Measurements from ENCODE around the gene ARHGEF16. TPM values are rescaled to one million over a fixed set of nuclear protein-coding genes. Genes with fewer than 3 reads are reported as not detected.

The ARHGEF16 gene
- total and polyA plus RNA-seq, 7 donors: 0.41 to 51.8 (median 2.2) TPM

GRCh38 chr1:3498246-3498930, 43.9 kb downstream of the ARHGEF16 start:
- no peak for DNase-seq
- H3K4me3 ChIP-seq: no peak overlapping the region
- TF ChIP-seq POLR2AphosphoS5 (IDR thresholded peaks at IDR 0.05): no peak
- no peak for TF ChIP-seq EP300 (IDR thresholded peaks at IDR 0.05)
- TF ChIP-seq CTCF (IDR thresholded peaks at IDR 0.05): no peak
- TF ChIP-seq POLR2A (IDR thresholded peaks at IDR 0.05): no peak
- WGBS, 2 donors: 86 to 89% methylated on average over 26 of the region's 26 CpGs
- H3K36me3 ChIP-seq: no peaks in the 10 kb centered on the region
- H3K27ac ChIP-seq: no peak overlapping the region
- intact Hi-C loops (cut with DNase I): no loop called here
- no peaks in the 10 kb centered on the region for H3K9me3 ChIP-seq
- no peaks in the 10 kb centered on the region for H3K27me3 ChIP-seq
- no peaks in the 10 kb centered on the region for H3K4me1 ChIP-seq

- TF ChIP-seq POLR2AphosphoS5 (IDR thresholded peaks at IDR 0.05) (no peak), POLR2A (IDR thresholded peaks at IDR 0.05) (no peak), CTCF (IDR thresholded peaks at IDR 0.05) (no peak), EP300 (IDR thresholded peaks at IDR 0.05) (no peak)
Observed at GRCh38 chr1:3498986-3499385, 44.5 kb downstream of the ARHGEF16 start.

GRCh38 chr1:3499611-3500010, 45.1 kb downstream of the ARHGEF16 start:
- no peak for DNase-seq
- intact Hi-C loops (cut with DNase I): no loop called here
- H3K27ac ChIP-seq: no peak overlapping the region
- H3K9me3 ChIP-seq: no peaks in the 10 kb centered on the region
- H3K27me3 ChIP-seq: no peaks in the 10 kb centered on the region
- TF ChIP-seq POLR2AphosphoS5 (IDR thresholded peaks at IDR 0.05): no peak
- no peak for TF ChIP-seq EP300 (IDR thresholded peaks at IDR 0.05)
- TF ChIP-seq POLR2A (IDR thresholded peaks at IDR 0.05): no peak
- TF ChIP-seq CTCF (IDR thresholded peaks at IDR 0.05): no peak
- no peaks in the 10 kb centered on the region for H3K4me1 ChIP-seq
- WGBS, 2 donors: 89 to 94% methylated on average over 22 of the region's 22 CpGs
- H3K4me3 ChIP-seq: no peak overlapping the region
- H3K36me3 ChIP-seq: no peaks in the 10 kb centered on the region

More at GRCh38 chr1:3498986-3499385, 44.5 kb downstream of the ARHGEF16 start:
- Histone ChIP-seq H3K4me1 (no peaks in the 10 kb centered on the region), H3K4me3 (no peak overlapping the region), H3K27ac (no peak overlapping the region), H3K27me3 (no peaks in the 10 kb centered on the region), H3K36me3 (no peaks in the 10 kb centered on the region), H3K9me3 (no peaks in the 10 kb centered on the region)
- DNase-seq: no peak
- intact Hi-C loops (cut with DNase I): no loop called here
- WGBS, 2 donors: 75 to 89% methylated on average over 8 of the region's 8 CpGs

- Histone ChIP-seq H3K36me3 (no peaks in the 10 kb centered on the region), H3K27me3 (no peaks in the 10 kb centered on the region), H3K9me3 (no peaks in the 10 kb centered on the region), H3K4me3 (no peak overlapping the region), H3K27ac (no peak overlapping the region), H3K4me1 (no peaks in the 10 kb centered on the region)
- no peak for DNase-seq
- intact Hi-C loops (cut with DNase I): no loop called here
- TF ChIP-seq CTCF (IDR thresholded peaks at IDR 0.05) (no peak), POLR2AphosphoS5 (IDR thresholded peaks at IDR 0.05) (no peak), EP300 (IDR thresholded peaks at IDR 0.05) (no peak), POLR2A (IDR thresholded peaks at IDR 0.05) (no peak)
- 81 to 91% methylated on average over 32 of the region's 32 CpGs for WGBS, 2 donors
Observed at GRCh38 chr1:3500265-3500835, 45.9 kb downstream of the ARHGEF16 start.
